Epidermal melanocyte (primary cell): ENCODE data around the gene MTUS2.

ENCODE experiments used
- DNase-seq: peaks from one replicate; pipeline ENCODE4 v3.0.0; 2011; ENCODE audit warnings: low spot score; ENCODE audit not compliant: insufficient read length

Gene MTUS2

GRCh38 chr13:29540334-29540733, 720.2 kb downstream of the MTUS2 start:
- no peak for DNase-seq

GRCh38 chr13:29540799-29541198, 720.7 kb downstream of the MTUS2 start:
- no peak for DNase-seq

- no peak for DNase-seq
Observed at GRCh38 chr13:29541400-29541799, 721.3 kb downstream of the MTUS2 start.

GRCh38 chr13:29542381-29542780, 722.2 kb downstream of the MTUS2 start:
- no peak for DNase-seq

GRCh38 chr13:29543230-29544215, 723.4 kb downstream of the MTUS2 start:
- DNase-seq, result no peak

GRCh38 chr13:29545988-29546387, 725.8 kb downstream of the MTUS2 start:
- no peak for DNase-seq

- no peak for DNase-seq
Observed at GRCh38 chr13:29546662-29547061, 726.5 kb downstream of the MTUS2 start.

GRCh38 chr13:29547153-29547552, 727.0 kb downstream of the MTUS2 start:
- no peak for DNase-seq

- no peak for DNase-seq
Observed at GRCh38 chr13:29548722-29549121, 728.6 kb downstream of the MTUS2 start.

GRCh38 chr13:29550430-29550988, 730.4 kb downstream of the MTUS2 start:
- no peak for DNase-seq

GRCh38 chr13:29551214-29551613, 731.1 kb downstream of the MTUS2 start:
- DNase-seq, result no peak
